Duodenal mucosa (tissue), 2 donors: ENCODE data around the gene OR56B4.
"Not testable (repeated sequence)": the region's sequence is repeated elsewhere in the genome, so short reads cannot be mapped to it uniquely, and the experiment has no call there.

ENCODE experiments used
- H3K27ac ChIP-seq: one replicate; pipeline ENCODE4 v1.7.0; 2013; ENCODE audit warnings: low read depth, low read length
- H3K27me3 ChIP-seq, 2 donors: one replicate each; pipeline ENCODE4 v1.7.0; 2013; ENCODE audit warnings: low read length in 2 of 2, control low read depth in 1 of 2; ENCODE audit not compliant: insufficient read depth in 2 of 2, control insufficient read depth in 1 of 2
- H3K36me3 ChIP-seq, 2 donors: one replicate each; pipeline ENCODE4 v1.7.0; 2013; ENCODE audit warnings: low read length in 2 of 2, control low read depth in 1 of 2; ENCODE audit not compliant: insufficient read depth in 2 of 2, control insufficient read depth in 1 of 2
- H3K4me1 ChIP-seq, 2 donors: one replicate each; pipeline ENCODE4 v1.7.0; 2013; ENCODE audit warnings: low read length in 2 of 2, control low read depth in 1 of 2; ENCODE audit not compliant: insufficient read depth in 2 of 2, control insufficient read depth in 1 of 2
- H3K4me3 ChIP-seq, 2 donors: one replicate each; pipeline ENCODE4 v1.7.0; 2013; ENCODE audit warnings: low read length in 2 of 2, low read depth in 1 of 2
- H3K9ac ChIP-seq, 2 donors: one replicate each; pipeline ENCODE4 v1.7.0; 2013; ENCODE audit warnings: low read length in 2 of 2, low read depth in 1 of 2
- H3K9me3 ChIP-seq, 2 donors: one replicate each; pipeline ENCODE4 v1.7.0; 2013; ENCODE audit warnings: low read length in 2 of 2, control low read depth in 1 of 2; ENCODE audit not compliant: control insufficient read depth in 1 of 2

Gene OR56B4

GRCh38 chr11:6096417-6096816 lies 11.1 kb upstream of the OR56B4 start:
- Histone ChIP-seq H3K4me3 (no peak overlapping the region), H3K4me1 (no peaks in the 10 kb centered on the region), H3K27ac (no peak overlapping the region), H3K36me3 (no peaks in the 10 kb centered on the region), H3K27me3 (no peaks in the 10 kb centered on the region), H3K9me3 (no peaks in the 10 kb centered on the region), H3K9ac (no peak overlapping the region)

- H3K9me3 ChIP-seq = no peaks in the 10 kb centered on the region
- no peak overlapping the region for H3K27ac ChIP-seq
- no peak overlapping the region for H3K9ac ChIP-seq
- no peaks in the 10 kb centered on the region for H3K4me1 ChIP-seq
- no peaks in the 10 kb centered on the region for H3K27me3 ChIP-seq
- H3K4me3 ChIP-seq = no peak overlapping the region
- H3K36me3 ChIP-seq = no peaks in the 10 kb centered on the region
Observed at GRCh38 chr11:6099577-6099976, 7.9 kb upstream of the OR56B4 start.

DNA sequence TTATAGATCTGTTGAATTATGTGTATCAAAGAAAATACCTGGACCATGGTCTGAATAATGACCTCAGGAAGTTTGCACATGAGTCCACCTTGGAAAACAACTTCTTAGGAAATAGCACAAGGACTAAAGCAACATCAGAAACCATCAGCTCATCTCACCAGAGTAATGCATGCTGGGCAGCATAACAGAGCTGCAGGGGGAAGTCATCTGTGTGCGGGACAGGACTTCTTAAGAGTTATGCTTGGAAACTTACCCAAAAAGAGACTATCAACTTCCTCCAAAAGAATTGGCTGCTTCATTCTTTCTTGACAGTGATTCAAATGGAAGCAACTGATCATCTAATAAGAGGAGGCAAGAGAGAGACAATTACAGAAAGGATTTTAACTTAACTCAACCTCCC lies 2.5 kb downstream of the OR56B4 start:
- Histone ChIP-seq H3K9ac (no peak overlapping the region), H3K27ac (no peak overlapping the region), H3K4me3 (no peak overlapping the region), H3K36me3 (no peaks in the 10 kb centered on the region), H3K4me1 (no peaks in the 10 kb centered on the region), H3K27me3 (no peaks in the 10 kb centered on the region), H3K9me3 (no peaks in the 10 kb centered on the region)

GRCh38 chr11:6111673-6112072 lies 4.2 kb downstream of the OR56B4 start:
- Histone ChIP-seq H3K4me3 (no peak overlapping the region), H3K27ac (no peak overlapping the region)

GRCh38 chr11:6116638-6117037 lies 9.2 kb downstream of the OR56B4 start:
- H3K4me3 ChIP-seq = no peak overlapping the region
- H3K36me3 ChIP-seq = no peaks in the 10 kb centered on the region
- no peaks in the 10 kb centered on the region for H3K9me3 ChIP-seq
- no peaks in the 10 kb centered on the region for H3K4me1 ChIP-seq
- no peaks in the 10 kb centered on the region for H3K27me3 ChIP-seq
- H3K9ac ChIP-seq = no peak overlapping the region
- no peak overlapping the region for H3K27ac ChIP-seq

More at GRCh38 chr11:6111673-6112072, 4.2 kb downstream of the OR56B4 start:
- H3K36me3 ChIP-seq = no peaks in the 10 kb centered on the region
- H3K9me3 ChIP-seq = no peaks in the 10 kb centered on the region
- H3K4me1 ChIP-seq = no peaks in the 10 kb centered on the region
- no peak overlapping the region for H3K9ac ChIP-seq
- no peaks in the 10 kb centered on the region for H3K27me3 ChIP-seq

DNA sequence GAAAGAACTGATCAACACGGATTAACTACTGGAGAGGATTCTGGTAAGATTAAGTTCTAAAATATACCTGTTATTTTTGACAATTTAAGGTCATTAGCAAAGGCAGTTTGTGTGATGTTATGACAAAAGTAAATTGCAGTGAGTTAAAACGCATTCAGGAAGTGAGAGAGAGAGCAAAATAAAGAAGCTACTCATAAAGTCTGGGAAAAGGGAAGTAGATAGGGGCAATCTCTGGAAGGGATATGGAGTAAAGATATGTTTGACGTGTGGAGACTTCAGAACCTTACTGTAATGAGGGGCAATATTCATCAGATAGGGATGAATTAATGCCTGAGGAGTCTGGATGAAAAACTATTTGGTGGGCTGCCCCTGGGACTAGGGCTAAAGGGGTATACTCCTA lies 16.8 kb downstream of the OR56B4 start:
- H3K9me3 ChIP-seq = no peaks in the 10 kb centered on the region
- H3K36me3 ChIP-seq = no peaks in the 10 kb centered on the region
- H3K4me3 ChIP-seq = no peak overlapping the region

GRCh38 chr11:6127881-6128280 lies 20.4 kb downstream of the OR56B4 start:
- no peak overlapping the region for H3K4me3 ChIP-seq
- no peak overlapping the region for H3K9ac ChIP-seq
- no peaks in the 10 kb centered on the region for H3K4me1 ChIP-seq
- no peaks in the 10 kb centered on the region for H3K36me3 ChIP-seq
- H3K27ac ChIP-seq = no peak overlapping the region
- H3K27me3 ChIP-seq = no peaks in the 10 kb centered on the region
- no peaks in the 10 kb centered on the region for H3K9me3 ChIP-seq

More for the DNA sequence above, 16.8 kb downstream of the OR56B4 start:
- no peaks in the 10 kb centered on the region for H3K27me3 ChIP-seq
- no peak overlapping the region for H3K27ac ChIP-seq
- H3K4me1 ChIP-seq = no peaks in the 10 kb centered on the region
- no peak overlapping the region for H3K9ac ChIP-seq

DNA sequence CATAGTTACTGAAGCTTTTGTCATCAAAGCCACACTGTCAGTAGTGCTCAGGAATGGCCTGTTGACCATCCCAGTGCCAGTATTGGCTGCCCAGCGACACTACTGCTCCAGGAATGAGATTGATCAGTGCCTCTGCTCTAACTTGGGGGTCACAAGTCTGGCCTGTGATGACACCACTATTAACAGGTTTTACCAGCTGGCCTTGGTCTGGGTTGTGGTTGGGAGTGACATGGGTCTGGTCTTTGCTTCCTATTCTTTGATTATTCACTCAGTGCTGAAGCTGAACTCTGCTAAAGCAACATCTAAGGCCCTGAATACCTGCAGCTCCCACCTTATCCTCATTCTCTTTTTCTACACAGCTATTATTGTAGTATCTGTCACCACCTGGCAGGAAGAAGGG lies 21.5 kb downstream of the OR56B4 start:
- H3K9ac ChIP-seq = no peak overlapping the region
- H3K36me3 ChIP-seq = no peaks in the 10 kb centered on the region
- no peak overlapping the region for H3K4me3 ChIP-seq
- no peaks in the 10 kb centered on the region for H3K4me1 ChIP-seq
- H3K27me3 ChIP-seq = no peaks in the 10 kb centered on the region
- H3K9me3 ChIP-seq = no peaks in the 10 kb centered on the region
- H3K27ac ChIP-seq = no peak overlapping the region

GRCh38 chr11:6129635-6130034 lies 22.2 kb downstream of the OR56B4 start:
- H3K4me3 ChIP-seq = no peak overlapping the region
- H3K9ac ChIP-seq = no peak overlapping the region
- no peaks in the 10 kb centered on the region for H3K4me1 ChIP-seq
- H3K9me3 ChIP-seq = no peaks in the 10 kb centered on the region
- no peaks in the 10 kb centered on the region for H3K36me3 ChIP-seq
- no peaks in the 10 kb centered on the region for H3K27me3 ChIP-seq
- no peak overlapping the region for H3K27ac ChIP-seq

GRCh38 chr11:6132431-6132830 lies 24.9 kb downstream of the OR56B4 start:
- Histone ChIP-seq H3K27ac (no peak overlapping the region), H3K27me3 (no peaks in the 10 kb centered on the region), H3K9me3 (no peaks in the 10 kb centered on the region), H3K4me1 (no peaks in the 10 kb centered on the region), H3K36me3 (no peaks in the 10 kb centered on the region), H3K9ac (no peak overlapping the region), H3K4me3 (no peak overlapping the region)

DNA sequence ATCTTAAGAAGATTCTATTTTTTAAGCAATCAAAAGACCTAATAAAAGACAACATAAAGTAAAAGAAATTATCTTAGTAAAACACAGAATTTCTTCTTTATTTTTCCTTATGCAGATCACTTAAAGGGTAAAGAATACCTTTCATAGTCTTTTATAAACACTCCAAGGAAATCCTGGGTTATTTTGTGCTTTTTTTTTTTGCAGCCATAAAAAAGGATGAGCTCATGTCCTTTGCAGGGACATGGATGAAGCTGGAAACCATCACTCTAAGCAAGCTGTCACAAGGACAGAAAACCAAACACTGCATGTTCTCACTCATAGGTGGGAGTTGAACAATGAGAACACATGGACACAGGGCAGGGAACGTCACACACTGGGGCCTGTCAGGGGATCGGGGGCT lies 28.5 kb downstream of the OR56B4 start:
- H3K36me3 ChIP-seq, H3K27ac ChIP-seq, H3K9ac ChIP-seq, H3K27me3 ChIP-seq, H3K9me3 ChIP-seq, H3K4me3 ChIP-seq, H3K4me1 ChIP-seq: not testable (repeated sequence)
